Measurements from ENCODE around the gene NUDCD3.

NUDCD3 gene

DNA sequence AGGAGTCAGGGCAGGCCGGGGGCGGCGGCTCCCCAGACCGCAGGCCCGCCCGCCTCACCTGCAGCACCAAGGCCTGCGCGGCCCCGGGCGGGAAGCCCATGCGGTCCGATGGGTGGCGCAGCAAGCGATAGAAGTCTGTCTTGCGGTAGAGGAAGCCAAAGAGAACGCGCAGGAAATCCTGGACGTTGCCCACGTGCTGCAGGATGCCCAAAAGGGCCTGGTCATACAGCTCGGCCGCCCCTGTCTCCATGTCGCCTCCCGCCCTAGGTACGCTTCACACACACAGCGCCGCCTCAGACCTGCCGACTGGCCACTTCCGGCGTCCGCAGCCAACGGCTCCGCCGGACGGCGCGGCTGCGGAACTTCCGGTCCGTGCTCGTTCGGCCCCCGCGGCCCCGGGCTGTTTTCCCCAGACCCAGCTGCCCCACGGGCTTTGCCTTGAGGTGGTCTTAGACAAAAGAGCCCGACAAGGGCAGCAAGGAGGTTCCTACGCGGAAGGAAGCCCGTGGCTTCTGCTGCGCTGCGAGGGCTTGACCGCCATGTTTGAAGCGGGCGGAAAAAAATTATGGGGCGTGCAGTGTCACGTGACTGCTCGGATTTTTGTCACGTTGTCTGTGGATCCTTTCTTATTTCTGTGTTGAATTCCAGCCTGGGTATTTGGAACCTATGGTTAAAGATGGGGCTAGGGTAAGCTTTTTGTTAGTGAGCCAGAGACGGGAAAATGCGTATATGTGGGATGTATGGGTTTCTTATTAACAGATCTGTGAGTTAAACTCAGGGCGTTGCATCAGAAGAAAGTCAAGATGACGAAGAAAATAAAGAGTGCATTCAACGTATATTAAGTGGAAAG, at the start of gene NUDCD3:
TSS of gene NUDCD3 (minus strand) at position 308 of the 850 bp plus-strand sequence. CDS start at position 250, 58 bp downstream.
- DNase-seq (ENCODE audit: low spot score) = peak; percentile 83

GRCh38 chr7:44539669-44540506, 49.4 kb upstream of the NUDCD3 start:
- DNase-seq (ENCODE audit: low spot score) = no peak

- DNase-seq (ENCODE audit: low spot score) = no peak
Measured at GRCh38 chr7:44538798-44539668, 48.6 kb upstream of the NUDCD3 start.

- DNase-seq (ENCODE audit: low spot score) = no peak
Measured at GRCh38 chr7:44538093-44538797, 47.8 kb upstream of the NUDCD3 start.

DNA sequence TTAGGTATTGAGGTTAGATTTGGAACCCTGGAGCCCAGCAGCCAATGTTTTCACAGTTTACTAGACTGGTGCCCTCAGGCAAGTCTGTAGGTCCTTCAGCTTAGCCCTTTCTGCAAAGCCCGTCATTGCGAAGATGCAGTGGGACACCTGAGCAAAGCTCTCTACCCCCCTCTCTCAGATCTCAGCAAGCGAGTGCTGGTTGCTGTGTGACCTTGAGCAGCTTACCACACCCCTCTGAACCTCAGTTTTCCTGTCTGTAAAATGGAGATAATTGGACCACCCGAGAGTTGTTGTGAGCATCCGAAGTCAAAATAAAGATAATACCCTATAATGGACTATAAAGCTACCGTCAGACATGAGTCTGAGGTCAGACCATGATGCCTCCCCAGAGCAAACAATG, 47.0 kb upstream of the NUDCD3 start:
- DNase-seq (ENCODE audit: low spot score) = no peak

- no peak for DNase-seq (ENCODE audit: low spot score)
Measured at GRCh38 chr7:44536090-44536489, 45.6 kb upstream of the NUDCD3 start.

GRCh38 chr7:44535348-44536064, 45.0 kb upstream of the NUDCD3 start:
- DNase-seq (ENCODE audit: low spot score) = no peak

DNA sequence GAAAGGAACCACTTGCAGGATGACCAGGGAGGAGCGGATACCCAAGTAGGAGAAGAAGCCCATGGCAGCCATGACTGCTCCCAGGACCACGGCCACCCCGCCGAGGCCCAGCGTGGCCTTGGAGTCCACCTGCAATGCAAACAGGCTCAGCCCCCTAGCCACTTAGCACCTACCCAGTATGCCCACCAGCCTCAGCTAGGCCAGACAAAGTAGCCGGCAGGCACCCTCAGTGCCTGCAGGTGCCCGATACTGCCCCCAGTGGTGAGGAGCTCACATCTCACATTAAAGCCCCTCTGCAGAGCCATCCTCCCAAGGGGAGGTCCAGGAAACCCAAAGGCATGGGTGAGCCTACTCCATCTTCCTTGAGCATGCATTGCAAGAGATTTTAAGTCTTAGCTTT, 44.0 kb upstream of the NUDCD3 start:
- DNase-seq (ENCODE audit: low spot score) = no peak

GRCh38 chr7:44534087-44534486, 43.6 kb upstream of the NUDCD3 start:
- DNase-seq (ENCODE audit: low spot score) = no peak

DNA sequence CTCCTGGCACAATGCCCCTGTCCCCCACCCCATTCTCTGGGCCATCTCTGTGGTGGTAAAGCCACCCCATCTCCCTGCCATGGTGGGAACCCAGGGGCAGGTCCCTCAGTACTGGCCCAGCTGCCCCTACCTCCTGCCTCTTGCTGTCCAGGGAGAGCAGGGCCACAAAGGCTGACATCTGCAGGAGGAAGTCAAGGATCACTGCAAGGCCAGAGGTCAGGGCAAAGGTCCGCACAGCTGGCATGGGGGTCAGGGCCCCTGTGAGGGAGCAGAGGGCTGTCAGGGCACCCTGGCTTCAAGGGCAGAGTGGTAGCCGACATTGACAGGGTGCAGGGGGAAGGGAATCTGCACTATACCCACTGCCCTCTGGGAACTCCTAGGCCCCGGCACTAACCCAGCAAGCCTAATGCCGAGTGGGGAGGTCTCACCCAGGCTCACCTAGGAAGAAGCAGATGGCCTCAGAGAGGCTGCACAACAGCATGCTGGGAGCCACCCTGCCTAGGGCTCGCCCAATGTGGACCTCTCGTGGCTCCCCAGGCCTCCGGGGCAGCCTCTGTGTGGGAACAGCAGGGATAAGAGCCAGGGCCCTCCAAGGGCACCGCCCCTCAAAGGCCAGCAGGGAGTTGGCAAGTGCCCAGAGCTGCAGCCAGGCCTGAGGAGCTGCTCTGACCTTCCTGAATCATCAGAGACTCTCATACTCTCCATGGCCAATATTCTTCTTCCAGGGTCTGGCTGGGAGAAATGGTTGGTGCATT, 43.0 kb upstream of the NUDCD3 start:
- no peak for DNase-seq (ENCODE audit: low spot score)

- DNase-seq (ENCODE audit: low spot score) = no peak
Measured at GRCh38 chr7:44531421-44532380, 41.2 kb upstream of the NUDCD3 start.

DNA sequence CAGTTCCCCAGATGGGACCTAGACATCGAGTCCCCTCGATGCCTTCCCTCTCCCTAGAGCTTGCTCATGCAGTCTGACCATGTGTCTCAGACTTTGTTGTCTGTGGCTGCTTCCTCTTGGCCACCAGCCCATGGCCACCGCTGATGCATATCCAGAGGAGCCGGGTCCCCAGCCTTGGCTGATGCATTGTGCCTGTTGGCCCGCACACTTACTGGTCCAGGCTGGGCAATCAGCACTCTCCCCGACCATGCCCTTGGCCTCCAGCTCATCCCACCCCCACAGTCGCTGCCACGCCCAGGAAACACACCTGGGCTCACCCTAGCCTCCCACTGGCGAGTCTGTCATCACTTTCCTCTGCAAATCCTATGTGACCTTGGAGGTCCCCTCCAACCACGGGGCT, 40.5 kb upstream of the NUDCD3 start:
- DNase-seq (ENCODE audit: low spot score) = no peak

GRCh38 chr7:44524811-44525388, 34.4 kb upstream of the NUDCD3 start:
- DNase-seq (ENCODE audit: low spot score) = no peak

DNA sequence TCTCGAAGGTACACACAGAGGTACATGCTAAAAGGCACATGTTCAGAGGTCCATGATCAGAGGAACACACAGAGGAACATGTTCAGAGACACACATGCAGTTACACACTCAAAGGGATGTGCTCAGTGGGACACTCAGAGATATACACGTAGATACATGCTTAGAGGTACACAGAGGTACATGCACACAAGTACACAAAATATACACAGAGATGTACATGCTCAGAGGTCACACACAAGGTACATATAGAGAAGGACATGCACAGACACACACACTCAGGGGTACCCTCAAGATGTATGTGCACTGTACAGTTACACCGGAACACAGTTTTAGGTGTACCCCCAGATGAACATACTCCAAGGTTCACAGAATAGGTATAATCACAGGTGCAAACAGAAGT, 31.9 kb upstream of the NUDCD3 start:
- no peak for DNase-seq (ENCODE audit: low spot score)

DNA sequence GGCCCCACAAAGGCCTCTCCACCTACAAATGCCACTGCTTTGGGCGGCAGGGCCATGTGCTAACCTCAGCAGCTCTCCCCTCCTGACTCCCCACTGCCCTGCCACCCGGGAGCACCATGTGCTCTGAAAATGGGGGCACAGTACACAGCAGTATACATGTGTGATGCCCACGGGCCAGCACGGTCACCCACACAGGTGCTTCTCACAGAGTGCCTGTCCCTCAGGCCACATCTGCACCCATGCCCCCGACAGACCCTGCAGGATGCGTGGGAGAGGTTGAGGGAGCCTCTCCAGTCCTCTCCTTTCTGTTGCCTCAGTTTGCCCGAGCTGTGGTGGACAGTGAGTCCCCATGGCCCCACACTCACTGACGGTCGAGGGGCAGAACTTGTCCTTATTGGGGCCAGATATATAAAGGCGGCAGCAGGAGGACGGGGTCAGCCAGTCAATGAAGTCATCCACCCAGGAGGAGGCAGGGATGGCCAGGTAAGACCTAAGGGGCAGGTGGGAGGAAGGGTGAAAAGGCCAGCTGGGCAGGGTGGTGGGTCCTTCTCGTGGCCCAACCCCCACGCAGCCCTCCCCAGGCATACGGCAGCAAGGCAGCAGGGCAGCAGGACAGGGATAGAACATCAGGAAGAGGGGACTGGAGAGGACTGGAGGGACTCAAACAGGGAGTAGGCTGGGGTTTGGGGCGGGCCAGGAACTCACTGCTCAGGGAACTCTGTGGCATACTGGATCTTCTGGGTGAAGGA, 31.1 kb upstream of the NUDCD3 start:
- DNase-seq (ENCODE audit: low spot score) = no peak

DNA sequence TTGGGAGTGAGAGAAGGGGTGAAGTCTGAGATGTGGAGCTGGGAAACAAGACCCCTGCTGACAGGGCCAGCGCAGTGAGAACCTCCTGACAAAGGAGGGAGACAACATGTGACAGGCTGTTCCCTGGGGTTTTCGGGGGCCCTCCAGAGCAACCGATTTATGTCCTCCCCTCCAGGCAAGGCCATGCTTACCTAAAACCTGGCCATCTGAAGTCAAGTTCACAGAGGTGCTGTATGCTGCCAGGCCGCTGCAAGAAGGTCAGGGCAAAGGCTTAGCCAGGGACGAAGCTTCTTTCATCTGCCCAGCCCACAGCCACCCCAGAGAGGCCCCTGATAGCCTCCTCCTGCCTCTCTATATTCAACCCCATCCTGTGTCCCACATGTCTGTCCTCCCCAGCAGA, 30.1 kb upstream of the NUDCD3 start:
- DNase-seq (ENCODE audit: low spot score) = no peak

GRCh38 chr7:44519546-44519945, 29.1 kb upstream of the NUDCD3 start:
- no peak for DNase-seq (ENCODE audit: low spot score)

GRCh38 chr7:44518761-44519160, 28.3 kb upstream of the NUDCD3 start:
- no peak for DNase-seq (ENCODE audit: low spot score)
